Measurements from ENCODE around the gene REEP1. TPM values are rescaled to one million over a fixed set of nuclear protein-coding genes. Genes with fewer than 3 reads are reported as not detected.

REEP1 gene
- polyA plus RNA-seq, 2 donors = 2.6 to 2.9 TPM

DNA sequence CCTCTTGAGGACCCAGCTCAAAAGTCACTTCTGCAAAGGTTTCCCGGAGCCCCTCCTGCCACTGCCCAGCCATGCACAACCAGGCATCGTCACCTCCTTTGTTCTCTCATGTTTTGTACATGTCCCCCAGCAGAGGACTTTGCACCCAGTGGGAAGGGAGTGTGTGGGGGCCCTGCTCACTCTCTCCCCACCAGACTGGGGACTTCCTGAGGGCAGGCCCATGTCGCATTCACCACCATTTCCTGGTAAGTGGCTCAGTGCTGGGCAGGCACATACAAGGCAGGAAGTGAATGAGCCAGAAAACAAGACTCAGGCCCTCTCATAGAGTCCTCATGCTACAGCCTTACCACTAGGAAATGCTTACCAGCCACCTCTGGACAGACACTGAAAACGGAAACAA, 119.3 kb downstream of the REEP1 start:
- Histone ChIP-seq H3K9me3 (ENCODE audit: control insufficient read depth in 2 of 2, insufficient read depth in 1 of 2, low read depth in 1 of 2, low read length in 1 of 2) (no peaks in the 10 kb centered on the region), H3K4me1 (ENCODE audit: control insufficient read depth in 2 of 2, insufficient read depth in 2 of 2, low read length in 1 of 2) (peaks cover 3 to 5% of the 10 kb centered on the region in 2 donors), H3K27me3 (ENCODE audit: control insufficient read depth in 1 of 2, insufficient read depth in 2 of 2, low read length in 2 of 2) (no peaks in the 10 kb centered on the region), H3K4me3 (ENCODE audit: low read depth in 1 of 2, low read length in 2 of 2) (no peak overlapping the region), H3K36me3 (ENCODE audit: control insufficient read depth in 2 of 2, insufficient read depth in 2 of 2, low read length in 1 of 2) (peaks cover 0 to 2% of the 10 kb centered on the region in 2 donors), H3K27ac (ENCODE audit: low read depth in 2 of 2, low read length in 1 of 2) (no peak overlapping the region)
- WGBS, 2 donors = 83 to 87% methylated on average over 4 of the region's 4 CpGs

DNA sequence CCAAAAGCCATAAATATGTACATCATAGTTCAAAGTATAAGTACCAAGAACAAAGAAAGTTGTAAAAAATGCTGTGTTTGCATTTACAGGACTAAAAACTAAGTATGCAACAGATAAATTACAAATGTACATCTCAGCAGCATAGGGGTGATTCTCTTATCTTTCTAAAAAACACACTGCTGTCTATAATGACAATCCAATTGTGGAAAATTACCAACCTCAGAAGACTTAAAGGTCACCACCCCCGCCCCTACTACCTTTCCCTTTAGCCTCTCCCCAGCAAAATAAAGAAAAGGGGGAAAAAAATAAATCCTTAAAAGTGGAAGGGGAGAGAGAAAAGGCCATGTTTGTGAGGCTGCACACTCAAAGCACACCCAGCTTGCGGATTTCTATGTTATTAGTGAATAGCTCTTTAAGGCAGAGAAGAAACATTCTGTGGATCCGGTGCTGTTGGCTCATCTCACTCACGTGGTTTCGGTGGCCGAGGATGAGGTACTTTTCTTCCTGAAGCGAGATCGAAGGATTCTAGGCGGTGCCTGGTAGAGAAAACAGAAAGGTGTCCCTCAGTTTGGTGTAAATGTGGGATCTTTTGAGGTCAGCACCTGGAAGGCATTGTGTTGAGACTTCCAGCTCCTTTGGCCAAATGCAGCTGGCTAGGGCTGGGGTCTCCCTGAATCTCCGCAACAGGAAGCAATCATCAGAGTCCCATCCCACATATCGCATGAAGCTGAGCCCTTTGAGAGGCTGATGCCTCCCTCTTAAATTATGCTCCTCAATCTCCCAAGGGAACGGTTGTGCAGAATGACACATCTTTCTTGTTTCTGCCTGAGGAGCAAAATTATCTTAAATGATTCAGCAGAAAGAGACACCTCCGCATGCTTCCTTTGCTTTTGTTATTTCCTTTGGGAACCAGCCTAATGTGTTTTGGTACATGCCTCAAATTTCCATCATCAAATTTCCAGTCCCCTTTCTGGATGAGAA, 120.6 kb downstream of the REEP1 start:
- peaks cover 4 to 6% of the 10 kb centered on the region in 2 donors for H3K36me3 ChIP-seq (ENCODE audit: control insufficient read depth in 2 of 2, insufficient read depth in 2 of 2, low read length in 1 of 2)
- H3K4me3 ChIP-seq (ENCODE audit: low read depth in 1 of 2, low read length in 2 of 2) = no peak overlapping the region
- H3K4me1 ChIP-seq (ENCODE audit: control insufficient read depth in 2 of 2, insufficient read depth in 2 of 2, low read length in 1 of 2) = no peaks in the 10 kb centered on the region
- no peaks in the 10 kb centered on the region for H3K9me3 ChIP-seq (ENCODE audit: control insufficient read depth in 2 of 2, insufficient read depth in 1 of 2, low read depth in 1 of 2, low read length in 1 of 2)
- 69 to 74% methylated on average over 13 of the region's 13 CpGs for WGBS, 2 donors
- no peaks in the 10 kb centered on the region for H3K27me3 ChIP-seq (ENCODE audit: control insufficient read depth in 1 of 2, insufficient read depth in 2 of 2, low read length in 2 of 2)
- H3K27ac ChIP-seq (ENCODE audit: low read depth in 2 of 2, low read length in 1 of 2) = no peak overlapping the region

GRCh38 chr2:86214503-86214832, 123.0 kb downstream of the REEP1 start:
- WGBS, 2 donors = 74 to 87% methylated on average over 2 of the region's 2 CpGs
- Histone ChIP-seq H3K4me1 (ENCODE audit: control insufficient read depth in 2 of 2, insufficient read depth in 2 of 2, low read length in 1 of 2) (no peaks in the 10 kb centered on the region), H3K27ac (ENCODE audit: low read depth in 2 of 2, low read length in 1 of 2) (no peak overlapping the region), H3K4me3 (ENCODE audit: low read depth in 1 of 2, low read length in 2 of 2) (no peak overlapping the region), H3K9me3 (ENCODE audit: control insufficient read depth in 2 of 2, insufficient read depth in 1 of 2, low read depth in 1 of 2, low read length in 1 of 2) (no peaks in the 10 kb centered on the region), H3K36me3 (ENCODE audit: control insufficient read depth in 2 of 2, insufficient read depth in 2 of 2, low read length in 1 of 2) (peaks cover 10 to 12% of the 10 kb centered on the region in 2 donors), H3K27me3 (ENCODE audit: control insufficient read depth in 1 of 2, insufficient read depth in 2 of 2, low read length in 2 of 2) (no peaks in the 10 kb centered on the region)

DNA sequence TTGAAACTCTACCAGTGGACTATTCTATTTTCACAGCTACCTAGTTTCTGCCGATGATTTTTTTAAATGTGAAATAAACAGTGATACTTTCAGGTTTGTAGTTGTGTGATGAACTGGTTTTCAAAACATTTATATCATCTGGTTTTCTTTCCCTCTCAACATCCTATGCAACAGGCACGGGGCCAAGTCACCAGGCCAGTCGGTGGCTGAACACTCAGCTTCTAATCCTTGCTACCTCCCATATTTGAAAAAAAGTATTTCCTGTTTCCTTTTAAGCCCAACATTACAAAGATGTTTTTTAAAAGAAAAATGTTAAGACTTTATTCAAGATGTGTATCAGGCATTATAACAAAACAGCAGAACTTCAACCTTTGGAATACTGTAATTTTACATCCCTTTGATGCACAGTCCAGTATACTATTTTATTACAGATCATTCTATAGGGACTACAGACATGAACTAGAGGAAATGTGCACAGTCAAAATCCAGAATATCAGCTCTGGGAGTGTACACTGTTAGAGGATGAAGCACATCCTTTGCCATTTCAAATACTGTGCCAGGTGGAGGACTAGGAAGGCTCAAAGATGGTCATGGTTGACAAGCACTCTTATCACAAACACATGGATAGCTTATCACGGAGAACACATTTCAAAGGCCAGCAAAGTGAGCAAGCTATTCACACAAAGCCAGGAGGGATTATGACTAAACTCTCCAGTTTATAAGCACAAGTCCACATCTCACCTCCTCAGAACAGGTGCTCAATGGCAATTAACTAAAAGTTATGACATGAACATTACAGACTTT, 123.5 kb downstream of the REEP1 start:
- H3K27me3 ChIP-seq (ENCODE audit: control insufficient read depth in 1 of 2, insufficient read depth in 2 of 2, low read length in 2 of 2) = no peaks in the 10 kb centered on the region
- peaks cover 10 to 12% of the 10 kb centered on the region in 2 donors for H3K36me3 ChIP-seq (ENCODE audit: control insufficient read depth in 2 of 2, insufficient read depth in 2 of 2, low read length in 1 of 2)
- WGBS, 2 donors = 39 to 46% methylated on average over 4 of the region's 4 CpGs
- H3K27ac ChIP-seq (ENCODE audit: low read depth in 2 of 2, low read length in 1 of 2) = no peak overlapping the region
- no peak overlapping the region for H3K4me3 ChIP-seq (ENCODE audit: low read depth in 1 of 2, low read length in 2 of 2)
- H3K4me1 ChIP-seq (ENCODE audit: control insufficient read depth in 2 of 2, insufficient read depth in 2 of 2, low read length in 1 of 2) = no peaks in the 10 kb centered on the region
- no peaks in the 10 kb centered on the region for H3K9me3 ChIP-seq (ENCODE audit: control insufficient read depth in 2 of 2, insufficient read depth in 1 of 2, low read depth in 1 of 2, low read length in 1 of 2)

- Histone ChIP-seq H3K4me1 (ENCODE audit: control insufficient read depth in 2 of 2, insufficient read depth in 2 of 2, low read length in 1 of 2) (no peaks in the 10 kb centered on the region), H3K9me3 (ENCODE audit: control insufficient read depth in 2 of 2, insufficient read depth in 1 of 2, low read depth in 1 of 2, low read length in 1 of 2) (no peaks in the 10 kb centered on the region), H3K27me3 (ENCODE audit: control insufficient read depth in 1 of 2, insufficient read depth in 2 of 2, low read length in 2 of 2) (no peaks in the 10 kb centered on the region), H3K4me3 (ENCODE audit: low read depth in 1 of 2, low read length in 2 of 2) (no peak overlapping the region), H3K27ac (ENCODE audit: low read depth in 2 of 2, low read length in 1 of 2) (no peak overlapping the region), H3K36me3 (ENCODE audit: control insufficient read depth in 2 of 2, insufficient read depth in 2 of 2, low read length in 1 of 2) (peaks cover 10 to 15% of the 10 kb centered on the region in 2 donors)
- WGBS, 2 donors = 42 to 44% methylated on average over 1 of the region's 1 CpG
Measured at GRCh38 chr2:86213056-86213455, 124.4 kb downstream of the REEP1 start.

DNA sequence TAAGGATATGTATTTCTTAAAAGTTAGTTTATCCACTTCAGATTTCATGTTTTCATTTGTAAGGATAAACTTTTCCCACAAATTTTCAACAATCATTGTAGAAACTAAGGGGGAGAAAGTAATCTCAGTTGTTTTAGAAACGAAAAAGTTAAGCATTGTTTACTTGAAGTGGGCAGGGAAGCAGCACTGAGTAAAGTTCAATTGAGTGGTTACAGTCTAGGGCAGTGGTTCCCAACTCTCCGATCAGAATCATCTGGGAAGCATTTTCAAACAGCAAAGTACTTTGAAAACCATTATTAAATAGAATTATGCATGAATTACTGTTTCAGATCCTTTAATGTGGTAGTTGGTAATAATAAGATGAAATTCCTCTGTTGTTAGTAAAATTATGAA, 125.6 kb downstream of the REEP1 start:
- H3K27me3 ChIP-seq (ENCODE audit: control insufficient read depth in 1 of 2, insufficient read depth in 2 of 2, low read length in 2 of 2) = no peaks in the 10 kb centered on the region
- no peak overlapping the region for H3K27ac ChIP-seq (ENCODE audit: low read depth in 2 of 2, low read length in 1 of 2)
- H3K9me3 ChIP-seq (ENCODE audit: control insufficient read depth in 2 of 2, insufficient read depth in 1 of 2, low read depth in 1 of 2, low read length in 1 of 2) = no peaks in the 10 kb centered on the region
- WGBS, 2 donors = 73 to 76% methylated on average over 2 of the region's 2 CpGs
- H3K36me3 ChIP-seq (ENCODE audit: control insufficient read depth in 2 of 2, insufficient read depth in 2 of 2, low read length in 1 of 2) = peaks cover 10 to 15% of the 10 kb centered on the region in 2 donors
- no peaks in the 10 kb centered on the region for H3K4me1 ChIP-seq (ENCODE audit: control insufficient read depth in 2 of 2, insufficient read depth in 2 of 2, low read length in 1 of 2)
- H3K4me3 ChIP-seq (ENCODE audit: low read depth in 1 of 2, low read length in 2 of 2) = no peak overlapping the region

DNA sequence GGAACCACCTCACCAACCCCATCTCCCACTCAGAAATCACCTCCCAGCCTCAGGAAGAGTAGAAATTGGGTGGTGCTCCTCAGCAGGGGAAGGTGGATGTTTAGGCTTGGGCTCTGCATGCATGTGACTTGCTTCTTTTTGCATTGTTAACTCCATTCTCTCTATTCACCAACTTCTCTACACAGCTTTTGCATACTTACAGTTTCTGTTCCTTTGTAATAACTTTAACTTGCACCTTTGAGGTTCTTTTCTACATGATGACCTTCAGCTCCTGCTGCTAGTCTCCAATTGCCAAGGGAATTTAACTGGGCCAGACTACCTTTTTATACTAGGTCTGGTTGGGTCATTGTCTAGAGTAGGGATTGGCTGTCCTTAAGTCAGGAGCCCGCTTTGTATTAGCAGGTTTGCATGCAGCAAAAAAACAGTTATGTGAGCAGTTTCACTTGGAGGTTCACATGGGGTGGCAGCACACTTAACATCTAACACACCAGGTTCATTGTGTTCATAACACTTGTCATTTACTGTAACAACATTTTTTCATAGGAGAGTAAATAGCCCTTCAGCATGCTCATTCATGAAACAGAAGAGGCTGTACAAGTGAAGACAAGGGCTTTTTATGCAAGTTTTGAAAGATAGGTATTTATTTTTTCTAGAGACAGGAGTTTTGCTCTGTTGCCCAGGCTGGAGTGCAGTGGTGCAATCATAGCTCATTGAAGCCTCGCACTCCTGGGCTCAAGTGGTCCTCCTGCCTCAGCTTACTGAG, 126.2 kb downstream of the REEP1 start:
- no peaks in the 10 kb centered on the region for H3K9me3 ChIP-seq (ENCODE audit: control insufficient read depth in 2 of 2, insufficient read depth in 1 of 2, low read depth in 1 of 2, low read length in 1 of 2)
- no peak overlapping the region for H3K4me3 ChIP-seq (ENCODE audit: low read depth in 1 of 2, low read length in 2 of 2)
- H3K36me3 ChIP-seq (ENCODE audit: control insufficient read depth in 2 of 2, insufficient read depth in 2 of 2, low read length in 1 of 2) = peaks cover 14 to 20% of the 10 kb centered on the region in 2 donors
- no peaks in the 10 kb centered on the region for H3K4me1 ChIP-seq (ENCODE audit: control insufficient read depth in 2 of 2, insufficient read depth in 2 of 2, low read length in 1 of 2)
- H3K27me3 ChIP-seq (ENCODE audit: control insufficient read depth in 1 of 2, insufficient read depth in 2 of 2, low read length in 2 of 2) = no peaks in the 10 kb centered on the region
- WGBS, 2 donors = 87 to 90% methylated on average over 2 of the region's 2 CpGs
- no peak overlapping the region for H3K27ac ChIP-seq (ENCODE audit: low read depth in 2 of 2, low read length in 1 of 2)

GRCh38 chr2:86204458-86204857, 133.0 kb downstream of the REEP1 start:
- Histone ChIP-seq H3K9me3 (ENCODE audit: control insufficient read depth in 2 of 2, insufficient read depth in 1 of 2, low read depth in 1 of 2, low read length in 1 of 2) (no peaks in the 10 kb centered on the region), H3K4me3 (ENCODE audit: low read depth in 1 of 2, low read length in 2 of 2) (no peak overlapping the region), H3K4me1 (ENCODE audit: control insufficient read depth in 2 of 2, insufficient read depth in 2 of 2, low read length in 1 of 2) (no peaks in the 10 kb centered on the region), H3K36me3 (ENCODE audit: control insufficient read depth in 2 of 2, insufficient read depth in 2 of 2, low read length in 1 of 2) (peaks cover 5 to 9% of the 10 kb centered on the region in 2 donors), H3K27me3 (ENCODE audit: control insufficient read depth in 1 of 2, insufficient read depth in 2 of 2, low read length in 2 of 2) (no peaks in the 10 kb centered on the region), H3K27ac (ENCODE audit: low read depth in 2 of 2, low read length in 1 of 2) (no peak overlapping the region)
- WGBS, 2 donors = 88 to 93% methylated on average over 7 of the region's 7 CpGs

DNA sequence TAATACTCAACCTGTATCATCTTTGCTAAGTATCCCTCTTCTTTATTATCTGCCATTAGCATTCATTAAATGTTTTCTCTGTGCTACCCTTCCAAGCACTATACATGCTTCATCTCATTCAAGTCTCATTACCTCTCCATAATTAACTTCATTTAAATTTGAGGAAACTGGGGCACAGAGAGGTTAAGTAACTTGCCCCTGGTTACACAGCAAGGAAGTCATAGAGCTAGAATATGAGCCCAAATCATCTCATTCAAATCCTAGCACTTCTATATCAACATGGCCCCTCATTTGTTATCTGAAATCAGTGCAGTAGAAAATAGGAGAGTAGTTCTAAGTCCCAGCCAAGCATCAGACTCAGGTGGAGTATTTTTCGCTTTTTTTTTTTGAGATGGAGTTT, 133.8 kb downstream of the REEP1 start:
- H3K4me1 ChIP-seq (ENCODE audit: control insufficient read depth in 2 of 2, insufficient read depth in 2 of 2, low read length in 1 of 2) = no peaks in the 10 kb centered on the region
- H3K4me3 ChIP-seq (ENCODE audit: low read depth in 1 of 2, low read length in 2 of 2) = no peak overlapping the region
- peaks cover 5 to 9% of the 10 kb centered on the region in 2 donors for H3K36me3 ChIP-seq (ENCODE audit: control insufficient read depth in 2 of 2, insufficient read depth in 2 of 2, low read length in 1 of 2)
- WGBS, 2 donors = 100% methylated on average over 1 of the region's 1 CpG
- H3K9me3 ChIP-seq (ENCODE audit: control insufficient read depth in 2 of 2, insufficient read depth in 1 of 2, low read depth in 1 of 2, low read length in 1 of 2) = no peaks in the 10 kb centered on the region
- H3K27me3 ChIP-seq (ENCODE audit: control insufficient read depth in 1 of 2, insufficient read depth in 2 of 2, low read length in 2 of 2) = no peaks in the 10 kb centered on the region
- no peak overlapping the region for H3K27ac ChIP-seq (ENCODE audit: low read depth in 2 of 2, low read length in 1 of 2)
